AG08396 (cell line): ENCODE results near the gene PCNX3.

Experiments used
- DNase-seq: peaks from one replicate; pipeline ENCODE4 v3.0.0; 2012; ENCODE audit warnings: low spot score, mixed read lengths

The PCNX3 gene

GRCh38 chr11:65615229-65615949 lies at the start of gene PCNX3:
TSS of gene PCNX3 (plus strand) at chr11:65615776. CDS start at chr11:65616312, 536 bp downstream.
- DNase-seq = peak; percentile 100

- peak; percentile 69 for DNase-seq
These were observed 46.2 kb upstream of the PCNX3 start for GRCh38 chr11:65569164-65569972.

GRCh38 chr11:65569973-65570918 lies 45.3 kb upstream of the PCNX3 start, which contains the start of gene ZNRD2:
TSS of gene ZNRD2 (plus strand) at chr11:65570477. CDS start at chr11:65570492, 15 bp downstream.
- DNase-seq = peak; percentile 97

GRCh38 chr11:65571420-65571819 lies 44.2 kb upstream of the PCNX3 start:
- no peak for DNase-seq

GRCh38 chr11:65571940-65572339 lies 43.6 kb upstream of the PCNX3 start:
- DNase-seq = no peak

- DNase-seq = peak; percentile 88
These were observed 43.1 kb upstream of the PCNX3 start, which contains the start of gene FAM89B for GRCh38 chr11:65572356-65573051. TSS of gene FAM89B (plus strand) at chr11:65572538. CDS start at chr11:65572670, 132 bp downstream.

- DNase-seq = no peak
These were observed 42.0 kb upstream of the PCNX3 start for GRCh38 chr11:65573391-65574079.

- DNase-seq = peak; percentile 98
These were observed 41.3 kb upstream of the PCNX3 start for GRCh38 chr11:65574109-65574810.

GRCh38 chr11:65574811-65575567 lies 40.6 kb upstream of the PCNX3 start:
- DNase-seq = no peak

GRCh38 chr11:65575568-65576231 lies 39.9 kb upstream of the PCNX3 start, which contains the start of gene EHBP1L1:
TSS of gene EHBP1L1 (plus strand) at chr11:65576053. CDS start at chr11:65576303, 250 bp downstream.
- DNase-seq = peak; percentile 88

GRCh38 chr11:65576232-65576866 lies 39.2 kb upstream of the PCNX3 start:
- DNase-seq = no peak

- DNase-seq = peak; percentile 89
These were observed 38.5 kb upstream of the PCNX3 start for GRCh38 chr11:65576867-65577755.

- DNase-seq = no peak
These were observed 37.8 kb upstream of the PCNX3 start for GRCh38 chr11:65577756-65578109.

- DNase-seq = no peak
These were observed 37.4 kb upstream of the PCNX3 start for GRCh38 chr11:65578134-65578533.

GRCh38 chr11:65578667-65579066 lies 36.9 kb upstream of the PCNX3 start:
- no peak for DNase-seq

GRCh38 chr11:65579291-65579690 lies 36.3 kb upstream of the PCNX3 start:
- DNase-seq = no peak
